Measurements from ENCODE around the gene C11orf68.

Gene C11orf68

DNA sequence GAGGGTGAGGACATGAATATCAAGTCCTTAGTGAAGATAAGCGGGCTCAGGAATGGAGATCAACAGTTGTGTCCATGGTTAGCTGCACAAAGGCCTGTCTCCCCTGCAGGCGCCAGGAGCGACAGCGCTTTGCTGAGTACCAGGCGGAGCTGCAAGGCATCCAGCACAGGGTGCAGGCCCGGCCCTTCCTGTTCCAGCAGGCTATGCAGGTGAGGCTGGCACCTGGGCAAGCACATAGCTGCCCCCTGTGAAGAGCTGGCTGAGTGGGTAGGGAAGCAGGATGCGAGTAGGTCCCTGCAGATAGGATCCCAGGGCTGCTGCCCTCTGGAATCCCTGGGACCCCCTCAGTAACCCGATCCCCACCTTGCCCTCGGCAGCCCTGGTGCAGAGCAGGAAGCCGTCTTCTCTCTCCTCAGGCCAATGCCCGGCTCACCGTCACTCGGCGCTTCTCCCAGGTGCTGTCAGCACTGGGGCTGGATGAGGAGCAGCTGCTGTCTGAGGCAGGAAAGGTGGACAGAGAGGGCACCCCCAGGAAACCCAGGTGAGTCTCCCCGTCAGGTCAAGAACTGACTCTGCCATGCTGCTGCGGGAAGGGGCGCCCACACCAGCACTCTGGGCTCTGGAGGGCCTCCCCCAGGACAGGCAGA, 40.0 kb upstream of the C11orf68 start:
- Histone ChIP-seq H2BK12ac (ENCODE audit: low read length) (peak overlapping the region; percentile 59), H2BK15ac (ENCODE audit: low read length) (no peak overlapping the region), H4K91ac (ENCODE audit: low read depth, low read length, poor library complexity) (no peak overlapping the region), H2AFZ (ENCODE audit: low read length) (no peak overlapping the region), H2BK5ac (ENCODE audit: low read length) (no peak overlapping the region), H3K27me3 (ENCODE audit: control insufficient read depth in 3 of 3, insufficient read depth in 3 of 3, low read depth in 1 of 3, low read length in 3 of 3) (no peaks in the 10 kb centered on the region), H3K14ac (ENCODE audit: low read length) (no peak overlapping the region), H4K8ac (ENCODE audit: low read depth, low read length) (no peak overlapping the region), H3K4me2 (ENCODE audit: insufficient read depth, low read length, poor library complexity, severe bottlenecking) (no peak overlapping the region), H3K4me3 (ENCODE audit: low read length in 2 of 2) (no peak overlapping the region), H3K9ac (ENCODE audit: low read depth, low read length, poor library complexity) (no peak overlapping the region), H3K36me3 (replicated peaks in 1 of 2; ENCODE audit: control insufficient read depth in 2 of 2, insufficient read depth in 2 of 2, low read length in 2 of 2) (peaks cover 0 to 9% of the 10 kb centered on the region in 2 donors), H2BK120ac (ENCODE audit: low read depth, low read length) (no peak overlapping the region), H3K23ac (ENCODE audit: low read depth, low read length, poor library complexity) (no peak overlapping the region), H3K4ac (ENCODE audit: low read length) (no peak overlapping the region), H3K79me1 (ENCODE audit: low read depth, low read length) (peaks cover 9% of the 10 kb centered on the region), H3K18ac (ENCODE audit: low read length) (no peak overlapping the region), H2AK5ac (ENCODE audit: low read depth, low read length) (no peak overlapping the region), H3K4me1 (ENCODE audit: control insufficient read depth in 2 of 2, insufficient read depth in 1 of 2, low read depth in 1 of 2, low read length in 2 of 2) (peaks cover 5 to 9% of the 10 kb centered on the region in 2 donors), H3K27ac (replicated peaks; ENCODE audit: low read length) (no peak overlapping the region), H3K9me3 (replicated peaks in 1 of 2; ENCODE audit: control insufficient read depth in 2 of 2, insufficient read depth in 1 of 2, low read depth in 1 of 2, low read length in 2 of 2) (no peaks in the 10 kb centered on the region)
- WGBS, 2 donors (ENCODE audit: extremely low coverage in 2 of 2, insufficient read length in 2 of 2, insufficient replicate concordance in 1 of 2), result no CpG with 5 or more reads among the region's 17 CpGs
- DNase-seq (ENCODE audit: low spot score), result no peak

GRCh38 chr11:65958291-65958690, 39.4 kb upstream of the C11orf68 start:
- H2BK12ac ChIP-seq (ENCODE audit: low read length), result no peak overlapping the region
- peaks cover 0 to 6% of the 10 kb centered on the region in 2 donors for H3K36me3 ChIP-seq (replicated peaks in 1 of 2; ENCODE audit: control insufficient read depth in 2 of 2, insufficient read depth in 2 of 2, low read length in 2 of 2)
- H3K4me2 ChIP-seq (ENCODE audit: insufficient read depth, low read length, poor library complexity, severe bottlenecking), result no peak overlapping the region
- no CpG with 5 or more reads among the region's 4 CpGs for WGBS, 2 donors (ENCODE audit: extremely low coverage in 2 of 2, insufficient read length in 2 of 2, insufficient replicate concordance in 1 of 2)
- no peak overlapping the region for H2BK5ac ChIP-seq (ENCODE audit: low read length)
- peak overlapping the region; percentile 38 for H3K9ac ChIP-seq (ENCODE audit: low read depth, low read length, poor library complexity)
- no peak overlapping the region for H3K18ac ChIP-seq (ENCODE audit: low read length)
- peaks cover 6% of the 10 kb centered on the region for H3K79me1 ChIP-seq (ENCODE audit: low read depth, low read length)
- no peak overlapping the region for H3K27ac ChIP-seq (replicated peaks; ENCODE audit: low read length)
- H3K27me3 ChIP-seq (ENCODE audit: control insufficient read depth in 3 of 3, insufficient read depth in 3 of 3, low read depth in 1 of 3, low read length in 3 of 3), result no peaks in the 10 kb centered on the region
- no peaks in the 10 kb centered on the region for H3K9me3 ChIP-seq (replicated peaks in 1 of 2; ENCODE audit: control insufficient read depth in 2 of 2, insufficient read depth in 1 of 2, low read depth in 1 of 2, low read length in 2 of 2)
- H2BK120ac ChIP-seq (ENCODE audit: low read depth, low read length), result no peak overlapping the region
- H3K4ac ChIP-seq (ENCODE audit: low read length), result no peak overlapping the region
- no peak overlapping the region for H2AFZ ChIP-seq (ENCODE audit: low read length)
- H4K8ac ChIP-seq (ENCODE audit: low read depth, low read length), result no peak overlapping the region
- no peak overlapping the region for H4K91ac ChIP-seq (ENCODE audit: low read depth, low read length, poor library complexity)
- H2BK15ac ChIP-seq (ENCODE audit: low read length), result no peak overlapping the region
- DNase-seq (ENCODE audit: low spot score), result no peak
- no peak overlapping the region for H3K4me3 ChIP-seq (ENCODE audit: low read length in 2 of 2)
- no peak overlapping the region for H2AK5ac ChIP-seq (ENCODE audit: low read depth, low read length)
- H3K4me1 ChIP-seq (ENCODE audit: control insufficient read depth in 2 of 2, insufficient read depth in 1 of 2, low read depth in 1 of 2, low read length in 2 of 2), result peaks cover 5 to 9% of the 10 kb centered on the region in 2 donors
- no peak overlapping the region for H3K23ac ChIP-seq (ENCODE audit: low read depth, low read length, poor library complexity)
- H3K14ac ChIP-seq (ENCODE audit: low read length), result no peak overlapping the region

DNA sequence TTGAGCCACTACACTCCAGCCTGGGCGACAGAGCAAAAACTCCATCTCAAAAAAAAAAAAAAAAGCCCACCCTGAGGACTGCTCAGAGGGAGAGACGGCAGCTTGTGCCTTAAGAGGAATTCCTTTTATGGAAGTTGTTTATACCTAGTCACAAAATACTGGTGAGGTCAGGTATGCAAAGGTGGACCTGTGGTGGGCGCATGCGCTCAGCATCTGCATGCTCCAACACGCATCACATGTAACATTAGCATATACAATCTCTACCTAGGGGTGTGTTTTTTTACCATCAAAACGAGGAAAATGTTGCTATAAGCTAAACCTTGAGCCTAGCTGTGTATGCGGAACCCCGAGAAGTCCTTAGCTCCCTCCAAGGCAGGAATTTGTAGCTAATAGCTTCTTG, 35.9 kb upstream of the C11orf68 start:
- no peak overlapping the region for H2BK5ac ChIP-seq (ENCODE audit: low read length)
- H3K4me2 ChIP-seq (ENCODE audit: insufficient read depth, low read length, poor library complexity, severe bottlenecking), result no peak overlapping the region
- H3K14ac ChIP-seq (ENCODE audit: low read length), result no peak overlapping the region
- no CpG with 5 or more reads among the region's 8 CpGs for WGBS, 2 donors (ENCODE audit: extremely low coverage in 2 of 2, insufficient read length in 2 of 2, insufficient replicate concordance in 1 of 2)
- H3K18ac ChIP-seq (ENCODE audit: low read length), result no peak overlapping the region
- H2BK15ac ChIP-seq (ENCODE audit: low read length), result no peak overlapping the region
- no peak overlapping the region for H3K9ac ChIP-seq (ENCODE audit: low read depth, low read length, poor library complexity)
- H3K27ac ChIP-seq (replicated peaks; ENCODE audit: low read length), result no peak overlapping the region
- no peak overlapping the region for H3K4ac ChIP-seq (ENCODE audit: low read length)
- H4K91ac ChIP-seq (ENCODE audit: low read depth, low read length, poor library complexity), result no peak overlapping the region
- no peak overlapping the region for H2BK120ac ChIP-seq (ENCODE audit: low read depth, low read length)
- H2BK12ac ChIP-seq (ENCODE audit: low read length), result no peak overlapping the region
- no peak for DNase-seq (ENCODE audit: low spot score)
- H3K36me3 ChIP-seq (replicated peaks in 1 of 2; ENCODE audit: control insufficient read depth in 2 of 2, insufficient read depth in 2 of 2, low read length in 2 of 2), result peaks cover 0 to 6% of the 10 kb centered on the region in 2 donors
- H3K79me1 ChIP-seq (ENCODE audit: low read depth, low read length), result no peaks in the 10 kb centered on the region
- H3K27me3 ChIP-seq (ENCODE audit: control insufficient read depth in 3 of 3, insufficient read depth in 3 of 3, low read depth in 1 of 3, low read length in 3 of 3), result no peaks in the 10 kb centered on the region
- H3K4me3 ChIP-seq (ENCODE audit: low read length in 2 of 2), result no peak overlapping the region
- no peaks in the 10 kb centered on the region for H3K4me1 ChIP-seq (ENCODE audit: control insufficient read depth in 2 of 2, insufficient read depth in 1 of 2, low read depth in 1 of 2, low read length in 2 of 2)
- H4K8ac ChIP-seq (ENCODE audit: low read depth, low read length), result no peak overlapping the region
- no peak overlapping the region for H3K23ac ChIP-seq (ENCODE audit: low read depth, low read length, poor library complexity)
- no peak overlapping the region for H2AFZ ChIP-seq (ENCODE audit: low read length)
- no peak overlapping the region for H2AK5ac ChIP-seq (ENCODE audit: low read depth, low read length)
- no peaks in the 10 kb centered on the region for H3K9me3 ChIP-seq (replicated peaks in 1 of 2; ENCODE audit: control insufficient read depth in 2 of 2, insufficient read depth in 1 of 2, low read depth in 1 of 2, low read length in 2 of 2)

GRCh38 chr11:65953471-65953870, 34.6 kb upstream of the C11orf68 start:
- Histone ChIP-seq H3K27me3 (ENCODE audit: control insufficient read depth in 3 of 3, insufficient read depth in 3 of 3, low read depth in 1 of 3, low read length in 3 of 3) (no peaks in the 10 kb centered on the region), H3K27ac (replicated peaks; ENCODE audit: low read length) (no peak overlapping the region), H2BK15ac (ENCODE audit: low read length) (no peak overlapping the region), H3K9me3 (replicated peaks in 1 of 2; ENCODE audit: control insufficient read depth in 2 of 2, insufficient read depth in 1 of 2, low read depth in 1 of 2, low read length in 2 of 2) (no peaks in the 10 kb centered on the region), H3K18ac (ENCODE audit: low read length) (peak overlapping the region; percentile 64), H2AFZ (ENCODE audit: low read length) (no peak overlapping the region), H3K4me3 (ENCODE audit: low read length in 2 of 2) (no peak overlapping the region), H3K4me2 (ENCODE audit: insufficient read depth, low read length, poor library complexity, severe bottlenecking) (no peak overlapping the region), H2BK12ac (ENCODE audit: low read length) (no peak overlapping the region), H4K8ac (ENCODE audit: low read depth, low read length) (no peak overlapping the region), H3K36me3 (replicated peaks in 1 of 2; ENCODE audit: control insufficient read depth in 2 of 2, insufficient read depth in 2 of 2, low read length in 2 of 2) (peaks cover 0 to 2% of the 10 kb centered on the region in 2 donors), H2BK120ac (ENCODE audit: low read depth, low read length) (no peak overlapping the region), H3K4me1 (ENCODE audit: control insufficient read depth in 2 of 2, insufficient read depth in 1 of 2, low read depth in 1 of 2, low read length in 2 of 2) (no peaks in the 10 kb centered on the region), H3K14ac (ENCODE audit: low read length) (no peak overlapping the region), H3K23ac (ENCODE audit: low read depth, low read length, poor library complexity) (peak overlapping the region; percentile 89), H3K9ac (ENCODE audit: low read depth, low read length, poor library complexity) (no peak overlapping the region), H2AK5ac (ENCODE audit: low read depth, low read length) (peak overlapping the region; percentile 61), H2BK5ac (ENCODE audit: low read length) (peak overlapping the region; percentile 39), H3K4ac (ENCODE audit: low read length) (no peak overlapping the region), H3K79me1 (ENCODE audit: low read depth, low read length) (no peaks in the 10 kb centered on the region), H4K91ac (ENCODE audit: low read depth, low read length, poor library complexity) (no peak overlapping the region)
- DNase-seq (ENCODE audit: low spot score), result no peak
- no CpG with 5 or more reads among the region's 20 CpGs for WGBS, 2 donors (ENCODE audit: extremely low coverage in 2 of 2, insufficient read length in 2 of 2, insufficient replicate concordance in 1 of 2)
